Measurements from ENCODE around the gene PPT2. TPM values are rescaled to one million over a fixed set of nuclear protein-coding genes. Genes with fewer than 3 reads are reported as not detected.

The PPT2 gene
- total and polyA plus RNA-seq, 2 experiments from 2014 or later: 8.9 to 20.6 TPM

- Histone ChIP-seq H3K4me2 (no peak overlapping the region), H3K27ac (ENCODE audit: low read depth) (no peak overlapping the region), H3K9me2 (ENCODE audit: insufficient read depth) (no peaks in the 10 kb centered on the region), H2AFZ (no peak overlapping the region), H3K36me3 (ENCODE audit: insufficient read depth) (no peaks in the 10 kb centered on the region), H4K20me1 (replicated peaks; ENCODE audit: insufficient read depth) (no peaks in the 10 kb centered on the region), H3K27me3 (ENCODE audit: insufficient read depth) (no peaks in the 10 kb centered on the region), H3K4me1 (ENCODE audit: insufficient read depth) (no peaks in the 10 kb centered on the region), H3K4me3 (no peak overlapping the region), H3K79me2 (replicated peaks; ENCODE audit: insufficient read depth) (no peaks in the 10 kb centered on the region), H3F3A (replicated peaks; ENCODE audit: low read depth) (no peaks in the 10 kb centered on the region)
- Mint-ChIP-seq H3K27ac (no peak overlapping the region), H3K4me3 (no peak overlapping the region), H3K36me3 (ENCODE audit: low read depth) (no peaks in the 10 kb centered on the region), H3K27me3 (ENCODE audit: insufficient read depth, low read depth, poor library complexity) (peaks cover 2% of the 10 kb centered on the region), H3K4me1 (no peaks in the 10 kb centered on the region; the same call in 2 of the 3 replicates), H3K9me3 (peaks cover 3% of the 10 kb centered on the region; the same call in 2 of the 3 replicates)
- DNase-seq (ENCODE audit: low spot score) (no peak), ATAC-seq (no peak)
- TF ChIP-seq EZH2 (IDR thresholded peaks at IDR 0.05; ENCODE audit: low read depth, unreplicated experiment) (no peak), ZNF462 (CRISPR knock-in tag; IDR thresholded peaks at IDR 0.05) (no peak), POLR2AphosphoS5 (IDR thresholded peaks at IDR 0.05; ENCODE audit: low read depth) (no peak), EZH2phosphoT487 (IDR thresholded peaks at IDR 0.05; ENCODE audit: unreplicated experiment) (no peak), CREB1 (CRISPR knock-in tag; IDR thresholded peaks at IDR 0.05; ENCODE audit: low read depth) (no peak), ZNF331 (CRISPR knock-in tag; IDR thresholded peaks at IDR 0.05; ENCODE audit: low read depth) (no peak), REST (IDR thresholded peaks at IDR 0.05; ENCODE audit: unreplicated experiment) (no peak), CTCF (conservative IDR thresholded peaks at IDR 0.05; ENCODE audit: low read depth in 2 of 2) (no peak), ETS1 (IDR thresholded peaks at IDR 0.05) (no peak), ZNF114 (CRISPR knock-in tag; IDR thresholded peaks at IDR 0.05) (no peak), STAT1 (IDR thresholded peaks at IDR 0.05; ENCODE audit: unreplicated experiment) (no peak)
These were observed 50.4 kb downstream of the PPT2 start for GRCh38 chr6:32204268-32204715.

Data from GM23338 (cell line).